ENCODE data around the gene ZC3HAV1. TPM values are rescaled to one million over a fixed set of nuclear protein-coding genes. Genes with fewer than 3 reads are reported as not detected.
"Not testable (repeated sequence)": the region's sequence is repeated elsewhere in the genome, so short reads cannot be mapped to it uniquely, and the experiment has no call there.

The ZC3HAV1 gene
- total RNA-seq, 1 donor from 2014 or later = 20.7 TPM

DNA sequence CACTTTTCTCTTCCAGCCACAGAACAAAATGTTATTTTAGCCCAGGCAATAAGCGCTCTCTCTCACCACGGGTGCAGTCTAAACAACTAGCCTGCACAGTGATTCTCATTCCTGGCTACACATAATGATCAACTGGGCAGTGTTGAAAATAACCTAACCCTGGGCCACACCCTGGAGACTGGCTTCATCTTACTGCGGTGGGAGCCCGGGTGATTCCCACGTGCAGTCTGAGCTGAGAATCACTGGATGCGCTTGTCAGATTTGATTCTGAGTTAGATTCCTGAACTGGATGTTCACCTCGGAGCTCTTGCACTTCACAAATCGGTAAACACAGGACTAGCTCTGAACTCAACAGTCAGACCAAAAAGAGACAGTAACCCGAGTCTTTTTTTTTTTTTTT lies 14.9 kb downstream of the ZC3HAV1 start:
- Mint-ChIP-seq H3K4me3 (no peak overlapping the region), H3K27me3 (no peaks in the 10 kb centered on the region), H3K4me1 (ENCODE audit: unreplicated experiment) (peaks cover 31% of the 10 kb centered on the region), H3K9me3 (no peaks in the 10 kb centered on the region), H3K27ac (no peak overlapping the region), H3K36me3 (peaks cover 5% of the 10 kb centered on the region)
- DNase-seq (ENCODE audit: extremely low spot score, unreplicated experiment) = no peak
- TF ChIP-seq, protein P1, sequence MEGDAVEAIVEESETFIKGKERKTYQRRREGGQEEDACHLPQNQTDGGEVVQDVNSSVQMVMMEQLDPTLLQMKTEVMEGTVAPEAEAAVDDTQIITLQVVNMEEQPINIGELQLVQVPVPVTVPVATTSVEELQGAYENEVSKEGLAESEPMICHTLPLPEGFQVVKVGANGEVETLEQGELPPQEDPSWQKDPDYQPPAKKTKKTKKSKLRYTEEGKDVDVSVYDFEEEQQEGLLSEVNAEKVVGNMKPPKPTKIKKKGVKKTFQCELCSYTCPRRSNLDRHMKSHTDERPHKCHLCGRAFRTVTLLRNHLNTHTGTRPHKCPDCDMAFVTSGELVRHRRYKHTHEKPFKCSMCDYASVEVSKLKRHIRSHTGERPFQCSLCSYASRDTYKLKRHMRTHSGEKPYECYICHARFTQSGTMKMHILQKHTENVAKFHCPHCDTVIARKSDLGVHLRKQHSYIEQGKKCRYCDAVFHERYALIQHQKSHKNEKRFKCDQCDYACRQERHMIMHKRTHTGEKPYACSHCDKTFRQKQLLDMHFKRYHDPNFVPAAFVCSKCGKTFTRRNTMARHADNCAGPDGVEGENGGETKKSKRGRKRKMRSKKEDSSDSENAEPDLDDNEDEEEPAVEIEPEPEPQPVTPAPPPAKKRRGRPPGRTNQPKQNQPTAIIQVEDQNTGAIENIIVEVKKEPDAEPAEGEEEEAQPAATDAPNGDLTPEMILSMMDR (conservative IDR thresholded peaks at IDR 0.05) = no peak

DNA sequence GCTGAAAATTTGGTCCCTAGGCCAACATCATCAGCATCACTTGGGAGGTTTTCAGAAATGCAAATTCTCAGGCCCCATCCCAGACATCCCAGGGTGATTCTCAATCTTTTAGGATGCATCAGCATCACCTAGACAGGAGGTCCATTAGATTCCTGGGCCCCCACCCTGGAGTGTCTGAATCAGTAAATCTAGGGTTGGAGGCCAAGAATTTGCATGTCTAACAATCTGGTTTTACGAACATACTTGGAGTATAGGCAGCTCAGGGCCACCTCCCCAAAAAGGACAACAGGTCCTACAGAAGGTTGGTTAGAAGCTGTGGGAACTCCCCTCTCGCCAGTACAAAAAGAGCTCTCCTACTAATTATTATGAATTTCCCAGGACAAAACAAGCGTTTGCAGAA lies 15.5 kb downstream of the ZC3HAV1 start:
- Mint-ChIP-seq H3K27ac (no peak overlapping the region), H3K27me3 (no peaks in the 10 kb centered on the region), H3K4me3 (no peak overlapping the region), H3K9me3 (no peaks in the 10 kb centered on the region), H3K4me1 (ENCODE audit: unreplicated experiment) (peaks cover 27% of the 10 kb centered on the region), H3K36me3 (peaks cover 5% of the 10 kb centered on the region)
- no peak for DNase-seq (ENCODE audit: extremely low spot score, unreplicated experiment)
- TF ChIP-seq, protein P1 (conservative IDR thresholded peaks at IDR 0.05) = no peak

DNA sequence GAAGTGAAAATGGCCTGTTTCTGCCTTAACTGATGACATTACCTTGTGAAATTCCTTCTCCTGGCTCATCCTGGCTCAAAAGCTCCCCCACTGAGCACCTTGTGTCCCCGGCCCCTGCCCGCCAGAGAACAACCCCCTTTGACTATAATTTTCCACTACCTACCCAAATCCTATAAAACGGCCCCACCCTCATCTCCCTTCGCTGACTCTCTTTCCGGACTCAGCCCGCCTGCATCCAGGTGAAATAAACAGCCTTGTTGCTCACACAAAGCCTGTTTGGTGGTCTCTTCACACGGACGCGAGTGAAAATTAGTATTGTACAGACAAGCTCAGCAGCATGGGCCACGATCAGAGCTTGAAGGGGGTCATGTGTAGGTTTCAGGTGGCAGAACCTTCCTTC lies 16.0 kb downstream of the ZC3HAV1 start:
- not testable (repeated sequence) for H3K27me3 Mint-ChIP-seq; DNase-seq (ENCODE audit: extremely low spot score, unreplicated experiment); H3K36me3 Mint-ChIP-seq; H3K9me3 Mint-ChIP-seq; H3K4me3 Mint-ChIP-seq; H3K27ac Mint-ChIP-seq
- H3K4me1 Mint-ChIP-seq (ENCODE audit: unreplicated experiment) = peaks cover 26% of the 10 kb centered on the region

DNA sequence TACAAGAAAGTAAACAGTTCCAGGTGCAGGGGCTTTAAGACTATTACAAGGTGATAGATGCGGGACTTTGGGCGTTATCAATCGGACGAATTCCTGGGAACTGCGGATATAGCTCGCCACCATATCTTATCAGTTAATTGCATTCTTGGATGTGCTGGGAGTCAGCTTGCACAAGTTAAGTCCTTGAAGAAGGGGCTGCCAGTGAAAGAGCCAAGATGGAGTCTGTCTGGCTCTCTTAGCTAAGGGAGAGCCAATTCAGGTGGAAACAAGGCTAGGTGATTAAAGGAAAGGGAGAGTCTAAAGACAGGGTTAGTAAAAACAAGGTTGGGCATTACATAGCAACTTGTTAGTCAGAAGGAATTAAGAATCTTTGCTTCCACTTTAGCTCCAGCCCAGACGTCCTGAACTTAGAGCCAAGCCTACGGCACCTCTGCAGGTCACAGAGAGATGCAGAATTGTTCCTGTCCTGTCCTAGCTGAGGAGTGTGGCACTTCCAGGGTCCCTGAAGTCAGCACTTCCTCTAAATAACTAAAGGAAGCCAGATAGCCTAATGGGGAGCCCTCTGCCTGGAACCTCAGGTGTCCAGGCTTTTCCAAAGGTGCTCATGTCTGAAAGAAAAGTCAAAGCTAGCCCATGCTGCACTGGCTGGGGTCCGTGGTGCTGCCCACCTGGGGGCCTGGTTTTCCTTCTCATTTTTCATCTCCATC lies 17.3 kb downstream of the ZC3HAV1 start:
- Mint-ChIP-seq H3K9me3 (no peaks in the 10 kb centered on the region), H3K27me3 (no peaks in the 10 kb centered on the region), H3K4me1 (ENCODE audit: unreplicated experiment) (peaks cover 26% of the 10 kb centered on the region), H3K36me3 (peaks cover 12% of the 10 kb centered on the region), H3K27ac (peak overlapping the region; percentile 68), H3K4me3 (no peak overlapping the region)
- DNase-seq (ENCODE audit: extremely low spot score, unreplicated experiment) = no peak
- TF ChIP-seq, protein P1 (conservative IDR thresholded peaks at IDR 0.05) = no peak

DNA sequence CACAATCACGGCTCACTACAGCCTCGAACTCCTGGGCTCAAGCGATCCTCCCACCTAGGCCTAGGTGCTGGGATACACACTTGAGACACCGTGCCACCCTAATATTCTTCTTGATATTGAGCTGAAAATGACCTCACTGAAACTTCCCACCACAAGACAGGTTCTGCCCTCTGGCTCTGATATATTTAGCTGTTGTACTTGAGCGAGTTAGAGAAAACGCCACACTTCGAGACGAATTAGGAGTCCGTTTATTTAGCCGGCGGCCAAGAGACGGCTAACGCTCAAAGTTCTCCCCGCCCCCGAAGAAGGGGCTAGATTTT lies 17.9 kb downstream of the ZC3HAV1 start:
- Mint-ChIP-seq H3K9me3 (no peaks in the 10 kb centered on the region), H3K4me3 (no peak overlapping the region), H3K4me1 (ENCODE audit: unreplicated experiment) (peaks cover 26% of the 10 kb centered on the region), H3K27me3 (no peaks in the 10 kb centered on the region), H3K36me3 (peaks cover 18% of the 10 kb centered on the region), H3K27ac (peak overlapping the region; percentile 68)
- TF ChIP-seq, protein P1 (conservative IDR thresholded peaks at IDR 0.05) = no peak
- no peak for DNase-seq (ENCODE audit: extremely low spot score, unreplicated experiment)

DNA sequence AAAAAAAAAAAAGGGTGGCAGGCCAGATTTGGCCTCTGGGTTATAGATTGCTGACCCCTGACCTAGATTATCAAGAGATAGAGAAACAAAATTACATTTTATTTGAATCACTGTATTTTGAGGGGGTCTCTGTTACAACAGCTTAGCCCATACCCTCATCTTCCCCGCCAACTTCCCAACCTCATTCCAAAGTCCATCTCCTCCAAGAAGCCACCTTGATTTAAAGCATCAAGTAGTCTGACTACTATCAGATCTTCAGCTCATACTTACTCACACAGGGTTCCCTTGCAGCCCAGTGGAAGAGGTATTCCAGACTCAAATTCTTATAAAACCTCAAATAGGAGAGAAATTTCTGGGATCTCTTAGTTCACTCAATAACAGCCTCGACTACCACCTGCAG lies 20.4 kb downstream of the ZC3HAV1 start:
- no peak overlapping the region for H3K27ac Mint-ChIP-seq
- H3K36me3 Mint-ChIP-seq = peaks cover 23% of the 10 kb centered on the region
- H3K27me3 Mint-ChIP-seq = no peaks in the 10 kb centered on the region
- DNase-seq (ENCODE audit: extremely low spot score, unreplicated experiment) = no peak
- H3K4me1 Mint-ChIP-seq (ENCODE audit: unreplicated experiment) = peaks cover 13% of the 10 kb centered on the region
- no peak overlapping the region for H3K4me3 Mint-ChIP-seq
- H3K9me3 Mint-ChIP-seq = no peaks in the 10 kb centered on the region
- TF ChIP-seq, protein P1 (conservative IDR thresholded peaks at IDR 0.05) = no peak
